Measurements from ENCODE around the gene FBXL17. TPM values are rescaled to one million over a fixed set of nuclear protein-coding genes. Genes with fewer than 3 reads are reported as not detected.

Gene FBXL17
- total RNA-seq, 1 donor from 2014 or later, result 11.6 TPM

DNA sequence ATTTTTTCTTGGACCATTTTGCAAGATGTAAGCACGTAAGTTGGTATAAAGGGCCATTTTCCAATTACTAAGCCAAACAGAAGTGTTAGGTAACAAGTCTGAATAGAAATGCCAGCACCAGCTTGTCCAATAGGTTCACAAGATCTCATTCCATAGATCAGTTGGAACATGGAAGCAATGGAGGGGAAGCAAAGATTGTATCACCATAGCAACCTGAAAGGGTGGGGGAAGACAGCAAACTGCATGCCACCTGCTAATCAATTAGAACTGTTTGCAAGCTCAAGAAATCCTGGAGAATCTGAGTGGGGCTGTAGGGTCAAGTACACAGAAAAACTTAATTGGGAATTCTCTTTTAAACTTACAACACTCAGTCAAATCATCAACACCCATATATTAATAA is 446.3 kb downstream of the FBXL17 start:
- no peak overlapping the region for H3K4me3 ChIP-seq (ENCODE audit: low read depth, low read length)
- TF ChIP-seq, protein P1, sequence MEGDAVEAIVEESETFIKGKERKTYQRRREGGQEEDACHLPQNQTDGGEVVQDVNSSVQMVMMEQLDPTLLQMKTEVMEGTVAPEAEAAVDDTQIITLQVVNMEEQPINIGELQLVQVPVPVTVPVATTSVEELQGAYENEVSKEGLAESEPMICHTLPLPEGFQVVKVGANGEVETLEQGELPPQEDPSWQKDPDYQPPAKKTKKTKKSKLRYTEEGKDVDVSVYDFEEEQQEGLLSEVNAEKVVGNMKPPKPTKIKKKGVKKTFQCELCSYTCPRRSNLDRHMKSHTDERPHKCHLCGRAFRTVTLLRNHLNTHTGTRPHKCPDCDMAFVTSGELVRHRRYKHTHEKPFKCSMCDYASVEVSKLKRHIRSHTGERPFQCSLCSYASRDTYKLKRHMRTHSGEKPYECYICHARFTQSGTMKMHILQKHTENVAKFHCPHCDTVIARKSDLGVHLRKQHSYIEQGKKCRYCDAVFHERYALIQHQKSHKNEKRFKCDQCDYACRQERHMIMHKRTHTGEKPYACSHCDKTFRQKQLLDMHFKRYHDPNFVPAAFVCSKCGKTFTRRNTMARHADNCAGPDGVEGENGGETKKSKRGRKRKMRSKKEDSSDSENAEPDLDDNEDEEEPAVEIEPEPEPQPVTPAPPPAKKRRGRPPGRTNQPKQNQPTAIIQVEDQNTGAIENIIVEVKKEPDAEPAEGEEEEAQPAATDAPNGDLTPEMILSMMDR (IDR thresholded peaks at IDR 0.05; ENCODE audit: insufficient read depth, low read length, poor library complexity, severe bottlenecking), result no peak
- no peaks in the 10 kb centered on the region for H3K27me3 ChIP-seq (ENCODE audit: control insufficient read depth, insufficient read depth, low read length)
- no peak for DNase-seq (ENCODE audit: low read depth)
- H3K36me3 ChIP-seq (ENCODE audit: control insufficient read depth, insufficient read depth, low read length), result no peaks in the 10 kb centered on the region

DNA sequence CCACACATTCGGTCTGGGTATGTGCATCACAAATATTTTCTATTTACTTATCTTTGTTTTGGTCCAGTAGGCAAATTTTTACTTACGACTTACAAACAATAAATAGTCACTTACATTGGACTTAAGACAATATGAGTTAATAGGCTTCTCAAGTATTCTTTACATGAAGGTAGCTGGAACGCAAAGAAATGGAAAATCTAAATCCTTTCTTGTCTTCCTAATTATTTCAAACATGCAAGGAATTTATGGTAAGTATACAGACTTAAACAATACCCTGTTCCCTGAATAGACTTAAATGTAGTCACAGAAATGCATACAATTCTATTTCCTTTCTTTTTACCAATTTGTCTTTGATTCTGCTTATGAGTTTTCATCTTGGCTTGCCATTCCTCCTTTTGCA is 448.6 kb downstream of the FBXL17 start:
- TF ChIP-seq, protein P1 (IDR thresholded peaks at IDR 0.05; ENCODE audit: insufficient read depth, low read length, poor library complexity, severe bottlenecking), result no peak
- DNase-seq (ENCODE audit: low read depth), result no peak
- Histone ChIP-seq H3K4me3 (ENCODE audit: low read depth, low read length) (no peak overlapping the region), H3K36me3 (ENCODE audit: control insufficient read depth, insufficient read depth, low read length) (no peaks in the 10 kb centered on the region), H3K27me3 (ENCODE audit: control insufficient read depth, insufficient read depth, low read length) (no peaks in the 10 kb centered on the region)

DNA sequence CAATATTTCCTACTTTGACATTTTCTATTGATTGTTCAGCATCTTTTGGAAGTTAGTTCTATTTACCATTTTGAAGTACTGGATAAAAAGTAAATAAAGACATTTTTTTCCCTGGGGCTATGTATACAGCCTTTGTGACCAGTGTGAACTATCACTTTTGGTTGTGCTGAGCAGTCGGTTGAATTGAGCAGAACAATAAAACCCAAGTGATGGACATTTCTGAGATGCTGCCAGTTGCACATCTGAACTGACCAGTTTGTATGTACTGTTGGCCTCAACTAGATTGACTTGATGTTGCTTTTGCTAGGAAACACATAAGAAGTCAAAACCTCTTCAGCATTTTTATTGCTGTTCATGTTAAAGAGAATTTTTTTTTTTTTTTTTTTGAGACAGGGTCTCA is 451.0 kb downstream of the FBXL17 start:
- TF ChIP-seq, protein P1 (IDR thresholded peaks at IDR 0.05; ENCODE audit: insufficient read depth, low read length, poor library complexity, severe bottlenecking), result no peak
- no peaks in the 10 kb centered on the region for H3K27me3 ChIP-seq (ENCODE audit: control insufficient read depth, insufficient read depth, low read length)
- H3K4me3 ChIP-seq (ENCODE audit: low read depth, low read length), result no peak overlapping the region
- no peak for DNase-seq (ENCODE audit: low read depth)
- no peaks in the 10 kb centered on the region for H3K36me3 ChIP-seq (ENCODE audit: control insufficient read depth, insufficient read depth, low read length)

DNA sequence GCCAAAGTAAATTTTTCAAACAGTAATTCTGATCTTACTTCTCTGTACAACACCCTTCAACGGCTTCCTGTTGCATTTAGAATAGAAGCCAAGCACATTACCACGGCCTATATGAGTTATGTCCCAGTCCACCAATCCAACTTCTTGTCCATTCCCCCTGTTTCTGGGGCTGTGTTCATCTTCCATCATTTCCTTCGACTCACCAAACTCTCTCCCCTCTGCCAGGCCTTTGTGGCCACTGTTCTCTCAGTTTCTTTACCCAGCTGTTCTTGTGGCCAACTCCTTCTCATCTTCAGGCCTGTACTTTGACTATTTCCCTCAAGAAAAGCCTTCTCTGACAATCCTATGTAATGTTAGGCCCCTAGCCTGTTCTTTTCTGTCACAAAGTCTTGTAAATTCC is 451.8 kb downstream of the FBXL17 start:
- DNase-seq (ENCODE audit: low read depth), result no peak
- TF ChIP-seq, protein P1 (IDR thresholded peaks at IDR 0.05; ENCODE audit: insufficient read depth, low read length, poor library complexity, severe bottlenecking), result no peak
- Histone ChIP-seq H3K27me3 (ENCODE audit: control insufficient read depth, insufficient read depth, low read length) (no peaks in the 10 kb centered on the region), H3K36me3 (ENCODE audit: control insufficient read depth, insufficient read depth, low read length) (no peaks in the 10 kb centered on the region), H3K4me3 (ENCODE audit: low read depth, low read length) (no peak overlapping the region)

DNA sequence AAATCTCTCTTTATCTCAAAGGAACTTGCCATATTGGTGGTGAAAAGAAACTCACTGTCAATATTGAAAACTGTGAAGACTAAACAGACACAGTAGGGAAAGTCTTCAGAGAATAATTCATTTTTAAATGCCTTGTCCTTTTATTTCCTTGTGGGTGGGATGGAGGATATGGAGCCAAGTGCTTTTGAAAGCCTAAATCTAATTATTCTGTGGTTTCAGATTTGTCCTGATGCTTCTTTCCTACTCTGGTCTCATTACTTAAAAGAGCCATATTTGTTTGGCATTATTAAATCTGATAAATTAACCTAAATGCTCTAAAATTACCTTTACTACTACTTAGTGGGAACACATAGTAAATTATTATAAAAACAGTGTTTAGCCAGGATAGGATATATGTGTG is 452.8 kb downstream of the FBXL17 start:
- Histone ChIP-seq H3K4me3 (ENCODE audit: low read depth, low read length) (no peak overlapping the region), H3K36me3 (ENCODE audit: control insufficient read depth, insufficient read depth, low read length) (no peaks in the 10 kb centered on the region), H3K27me3 (ENCODE audit: control insufficient read depth, insufficient read depth, low read length) (no peaks in the 10 kb centered on the region)
- DNase-seq (ENCODE audit: low read depth), result no peak
- TF ChIP-seq, protein P1 (IDR thresholded peaks at IDR 0.05; ENCODE audit: insufficient read depth, low read length, poor library complexity, severe bottlenecking), result no peak

DNA sequence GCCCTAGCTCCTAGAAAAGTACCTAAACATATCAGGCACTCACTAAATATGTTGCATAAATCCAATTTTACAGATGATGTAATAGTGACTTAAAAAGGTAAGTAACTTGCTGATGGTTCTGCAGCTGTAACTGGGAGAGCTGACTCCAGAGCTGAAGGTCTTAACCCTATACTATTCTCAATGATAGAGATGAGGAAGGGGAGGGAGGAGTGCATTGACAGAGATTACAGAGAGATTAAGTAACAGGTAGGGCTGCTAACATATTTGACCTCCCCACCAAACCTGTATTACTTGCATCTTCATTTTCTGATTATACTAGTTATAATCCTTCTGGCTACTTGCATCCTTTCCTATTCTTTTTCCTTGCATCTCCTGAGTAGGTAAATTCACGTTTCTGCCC is 455.8 kb downstream of the FBXL17 start:
- Histone ChIP-seq H3K36me3 (ENCODE audit: control insufficient read depth, insufficient read depth, low read length) (no peaks in the 10 kb centered on the region), H3K4me3 (ENCODE audit: low read depth, low read length) (no peak overlapping the region), H3K27me3 (ENCODE audit: control insufficient read depth, insufficient read depth, low read length) (no peaks in the 10 kb centered on the region)
- no peak for DNase-seq (ENCODE audit: low read depth)
- TF ChIP-seq, protein P1 (IDR thresholded peaks at IDR 0.05; ENCODE audit: insufficient read depth, low read length, poor library complexity, severe bottlenecking), result no peak

Data from kidney epithelial cell (primary cell).